GM19395 (cell line): ENCODE data around the gene NSD2.

ENCODE experiments used
- ATAC-seq: cut with Tn5 transposase; IDR thresholded peaks from one replicate; pipeline ENCODE4 v1.9.1; 2021; ENCODE audit warnings: mild to moderate bottlenecking, moderate library complexity; ENCODE audit not compliant: unreplicated experiment

The NSD2 gene

GRCh38 chr4:1967512-1968149, 96.4 kb downstream of the NSD2 start:
- ATAC-seq = no peak

GRCh38 chr4:1968686-1969295, 97.6 kb downstream of the NSD2 start:
- ATAC-seq = no peak

GRCh38 chr4:1969928-1970723, 98.9 kb downstream of the NSD2 start:
- no peak for ATAC-seq

GRCh38 chr4:1970926-1971325, 99.7 kb downstream of the NSD2 start:
- ATAC-seq = no peak

- ATAC-seq = no peak
These were observed 100.4 kb downstream of the NSD2 start for GRCh38 chr4:1971456-1972200.

GRCh38 chr4:1972414-1972813, 101.2 kb downstream of the NSD2 start:
- no peak for ATAC-seq

GRCh38 chr4:1973218-1973617, 102.0 kb downstream of the NSD2 start:
- ATAC-seq = no peak

- ATAC-seq = no peak
These were observed 102.5 kb downstream of the NSD2 start for GRCh38 chr4:1973661-1974060.

- ATAC-seq = no peak
These were observed 103.6 kb downstream of the NSD2 start for GRCh38 chr4:1974840-1975239.

- ATAC-seq = no peak
These were observed 104.2 kb downstream of the NSD2 start for GRCh38 chr4:1975391-1975801.

GRCh38 chr4:1975880-1976279, 104.7 kb downstream of the NSD2 start:
- no peak for ATAC-seq

GRCh38 chr4:1976416-1977352, 105.5 kb downstream of the NSD2 start:
- ATAC-seq = no peak

GRCh38 chr4:1978226-1978625, 107.0 kb downstream of the NSD2 start:
- ATAC-seq = no peak

- no peak for ATAC-seq
These were observed 107.7 kb downstream of the NSD2 start for GRCh38 chr4:1978741-1979476.

GRCh38 chr4:1979477-1980196, 108.4 kb downstream of the NSD2 start:
- no peak for ATAC-seq

GRCh38 chr4:1980561-1981041, 109.4 kb downstream of the NSD2 start:
- ATAC-seq = no peak

- ATAC-seq = no peak
These were observed 110.3 kb downstream of the NSD2 start for GRCh38 chr4:1981251-1982058.
